Prostate gland (tissue), 2 donors: ENCODE data around the gene MEG3.

Source experiments
- POLR2A ChIP-seq: fragments of 450-650 bp; IDR thresholded peaks from one replicate; pipeline ENCODE4 v1.6.1; 2016; ENCODE audit warnings: antibody characterized with exemption, mild to moderate bottlenecking
- TF ChIP-seq, protein P1 (sequence below), 4 experiments: fragments of 200-600 bp in 2 of 4; fragments of 450-650 bp in 2 of 4; sonication (generic) in 2 of 4; IDR thresholded peaks; 1 replicate in 3 of 4; 2 replicates in 1 of 4; pipeline ENCODE4 v1.5.1; 2016 to 2019; ENCODE audit warnings: antibody characterized with exemption in 4 of 4, mild to moderate bottlenecking in 2 of 4, moderate library complexity in 2 of 4

GRCh38 chr14:100825713-100826331 is at the start of gene MEG3:
- TF ChIP-seq, protein P1, sequence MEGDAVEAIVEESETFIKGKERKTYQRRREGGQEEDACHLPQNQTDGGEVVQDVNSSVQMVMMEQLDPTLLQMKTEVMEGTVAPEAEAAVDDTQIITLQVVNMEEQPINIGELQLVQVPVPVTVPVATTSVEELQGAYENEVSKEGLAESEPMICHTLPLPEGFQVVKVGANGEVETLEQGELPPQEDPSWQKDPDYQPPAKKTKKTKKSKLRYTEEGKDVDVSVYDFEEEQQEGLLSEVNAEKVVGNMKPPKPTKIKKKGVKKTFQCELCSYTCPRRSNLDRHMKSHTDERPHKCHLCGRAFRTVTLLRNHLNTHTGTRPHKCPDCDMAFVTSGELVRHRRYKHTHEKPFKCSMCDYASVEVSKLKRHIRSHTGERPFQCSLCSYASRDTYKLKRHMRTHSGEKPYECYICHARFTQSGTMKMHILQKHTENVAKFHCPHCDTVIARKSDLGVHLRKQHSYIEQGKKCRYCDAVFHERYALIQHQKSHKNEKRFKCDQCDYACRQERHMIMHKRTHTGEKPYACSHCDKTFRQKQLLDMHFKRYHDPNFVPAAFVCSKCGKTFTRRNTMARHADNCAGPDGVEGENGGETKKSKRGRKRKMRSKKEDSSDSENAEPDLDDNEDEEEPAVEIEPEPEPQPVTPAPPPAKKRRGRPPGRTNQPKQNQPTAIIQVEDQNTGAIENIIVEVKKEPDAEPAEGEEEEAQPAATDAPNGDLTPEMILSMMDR (IDR thresholded peaks at IDR 0.05): no peak
- TF ChIP-seq POLR2A: peak; percentile 43
